Keratinocyte (primary cell): Measurements from ENCODE around the gene ATP6V1A. TPM values are rescaled to one million over a fixed set of nuclear protein-coding genes. Genes with fewer than 3 reads are reported as not detected.

Source experiments
- DNase-seq: peaks from one replicate; pipeline ENCODE4 v3.0.0-alpha.2; 2011; ENCODE audit warnings: low read depth, missing footprints, low spot score
- FAIRE-seq: peaks from 2 replicates; lab custom pipeline; 2011; peaks lifted over from hg19 to GRCh38; lab: Jason Lieb, UNC
- H2AFZ ChIP-seq: 2 replicates; pipeline ENCODE4 v1.6.0; 2012; ENCODE audit warnings: low read length, control low read depth, inconsistent platforms; ENCODE audit not compliant: control insufficient read depth
- H3K27ac ChIP-seq: 2 replicates; pipeline ENCODE4 v1.5.1; 2011; ENCODE audit warnings: low read length; ENCODE audit not compliant: control insufficient read depth, insufficient read depth
- H3K27me3 ChIP-seq: 3 replicates; pipeline ENCODE4 v1.6.0; 2011; ENCODE audit warnings: low read length; ENCODE audit not compliant: control insufficient read depth, insufficient read depth; ENCODE audit errors: extremely low read depth
- H3K36me3 ChIP-seq, 2 experiments: 2 replicates in 1 of 2; 3 replicates in 1 of 2; pipeline ENCODE4 v1.5.1; 2011; ENCODE audit warnings: low read length in 2 of 2, mild to moderate bottlenecking in 1 of 2; ENCODE audit not compliant: control insufficient read depth in 2 of 2, insufficient read depth in 2 of 2; ENCODE audit errors: extremely low read depth in 1 of 2
- H3K4me1 ChIP-seq: 3 replicates; pipeline ENCODE4 v1.5.1; 2011; ENCODE audit warnings: low read length; ENCODE audit not compliant: control insufficient read depth, insufficient read depth; ENCODE audit errors: extremely low read depth
- H3K4me2 ChIP-seq: 3 replicates; pipeline ENCODE4 v1.6.0; 2011; ENCODE audit warnings: low read depth, low read length; ENCODE audit not compliant: control insufficient read depth, insufficient read depth; ENCODE audit errors: extremely low read depth
- H3K4me3 ChIP-seq, 3 experiments: fragments of 200-600 bp in 1 of 3; sonication (generic) in 1 of 3; 2 replicates in 2 of 3; 3 replicates in 1 of 3; pipeline ENCODE4 v1.5.1; 2011 to 2016; ENCODE audit warnings: low read length in 3 of 3, mild to moderate bottlenecking in 3 of 3, control low read depth in 2 of 3, inconsistent platforms in 1 of 3, low read depth in 1 of 3, mixed read lengths in 1 of 3, mixed run types in 1 of 3, moderate library complexity in 1 of 3; ENCODE audit not compliant: control insufficient read depth in 2 of 3, insufficient read depth in 2 of 3; ENCODE audit errors: extremely low read depth in 1 of 3
- H3K79me2 ChIP-seq: 2 replicates; pipeline ENCODE4 v1.6.0; 2012; ENCODE audit warnings: low read length; ENCODE audit not compliant: control insufficient read depth, insufficient read depth
- H3K9ac ChIP-seq: 3 replicates; pipeline ENCODE4 v1.6.0; 2011; ENCODE audit warnings: low read length; ENCODE audit not compliant: control insufficient read depth, insufficient read depth; ENCODE audit errors: extremely low read depth
- H3K9me1 ChIP-seq: 3 replicates; pipeline ENCODE4 v1.6.0; 2011; ENCODE audit warnings: low read length; ENCODE audit not compliant: control insufficient read depth, insufficient read depth; ENCODE audit errors: extremely low read depth
- H3K9me3 ChIP-seq: 2 replicates; pipeline ENCODE4 v1.5.1; 2012; ENCODE audit warnings: low read depth, low read length; ENCODE audit not compliant: control insufficient read depth
- H4K20me1 ChIP-seq: 3 replicates; pipeline ENCODE4 v1.6.0; 2011; ENCODE audit warnings: low read length; ENCODE audit not compliant: control insufficient read depth, insufficient read depth; ENCODE audit errors: extremely low read depth
- CTCF ChIP-seq, 3 experiments: IDR thresholded peaks in 1 of 3; conservative IDR thresholded peaks in 1 of 3; optimal IDR thresholded peaks in 1 of 3; 2 replicates in 2 of 3; 3 replicates in 1 of 3; pipeline versions ENCODE3 to v1.5.1; 2011; ENCODE audit warnings: low read length in 3 of 3, mild to moderate bottlenecking in 3 of 3, moderate library complexity in 2 of 3, control low read depth in 1 of 3, inconsistent platforms in 1 of 3; ENCODE audit not compliant: insufficient read depth in 2 of 3; ENCODE audit errors: extremely low read depth in 1 of 3
- EZH2 ChIP-seq: IDR thresholded peaks from one replicate; pipeline ENCODE4 v1.6.1; 2012; ENCODE audit warnings: inconsistent platforms, mild to moderate bottlenecking, low read length, moderate library complexity
- dilution Hi-C: fragments of 300-500 bp; cut with MboI; formaldehyde crosslinking; loops from one replicate; pipeline ENCODE4 v1.7.0; 2020; ENCODE audit warnings: low sequenced_read_pairs; ENCODE audit not compliant: extremely low pct_ligation_motif_present
- polyA plus RNA-seq, 5 experiments: library from polyadenylated mRNA; depleted of rRNA in 3 of 5; stranded (reverse) in 3 of 5; stranded (forward) in 1 of 5; unstranded in 1 of 5; fragments of >200 nt; gene quantifications; 1 replicate in 1 of 5; 2 replicates in 3 of 5; 3 replicates in 1 of 5; pipeline versions ENCODE4 v1.2.1 to v1.2.3, GENCODE V29; 2011 to 2012; ENCODE audit warnings: missing spikeins in 2 of 5, low read depth in 1 of 5, low replicate concordance in 1 of 5

Gene ATP6V1A
- polyA plus RNA-seq, 1 donor (not counting 4 experiments of a cell fraction or from before 2014, with no cell fraction given): 35.8 TPM

DNA sequence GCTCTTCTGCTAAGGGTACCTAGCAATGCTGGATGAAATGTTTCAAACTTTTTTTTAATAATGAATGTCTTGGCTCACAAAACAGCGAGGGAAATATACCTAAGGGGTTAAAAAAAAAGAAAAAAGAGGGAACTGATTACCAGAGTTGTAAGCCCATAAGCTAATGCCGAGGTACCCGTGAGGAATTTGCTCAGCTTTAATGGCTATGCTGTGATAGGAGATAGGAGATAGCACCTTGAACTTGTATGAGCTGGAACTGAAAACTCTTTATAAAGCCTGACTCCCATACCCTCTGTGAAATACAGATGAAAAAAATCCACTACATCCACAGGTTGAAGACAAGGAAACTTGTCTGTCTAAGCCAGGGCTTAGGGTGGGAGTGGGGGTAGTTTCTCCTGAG is 105.7 kb downstream of the ATP6V1A start:
- FAIRE-seq (no peak), DNase-seq (no peak)
- Histone ChIP-seq H3K36me3 (no peaks in the 10 kb centered on the region), H3K4me1 (peaks cover 7% of the 10 kb centered on the region), H3K4me3 (no peak overlapping the region), H2AFZ (no peak overlapping the region), H3K27me3 (no peaks in the 10 kb centered on the region), H3K27ac (no peak overlapping the region), H3K9me3 (no peaks in the 10 kb centered on the region), H3K79me2 (no peaks in the 10 kb centered on the region), H3K9me1 (no peaks in the 10 kb centered on the region), H4K20me1 (no peaks in the 10 kb centered on the region), H3K4me2 (no peak overlapping the region), H3K9ac (no peak overlapping the region)
- dilution Hi-C loops: no loop called here
- TF ChIP-seq CTCF (optimal IDR thresholded peaks at IDR 0.05 in 1 of 3, IDR thresholded peaks at IDR 0.05 in 1 of 3, conservative IDR thresholded peaks at IDR 0.05 in 1 of 3; ENCODE audit: extremely low read depth in 1 of 3, insufficient read depth in 2 of 3, low read length in 3 of 3): no peak
- TF ChIP-seq EZH2: no peak

Other genes starting within 250 kb of the ATP6V1A start
- 3.3 to 5.2 TPM (median 4.8 TPM) in 3 replicates for gene SPICE1, start 231.9 kb upstream of the ATP6V1A start, polyA plus RNA-seq
- 0.08 to 0.12 TPM (median 0.09 TPM) in 3 replicates for gene SIDT1, start 214.5 kb upstream of the ATP6V1A start, polyA plus RNA-seq
- gene USF3, start 50.4 kb upstream of the ATP6V1A start, polyA plus RNA-seq: 8.2 to 10.6 TPM (median 8.8 TPM) in 3 replicates
- 64.3 to 128 TPM (median 125 TPM) in 3 replicates for gene NAA50, start 786 bp upstream of the ATP6V1A start, polyA plus RNA-seq
- 0.95 to 2.7 TPM (median 2.0 TPM) in 3 replicates for gene GRAMD1C, start 91.8 kb downstream of the ATP6V1A start, polyA plus RNA-seq
- gene ZDHHC23, start 201.0 kb downstream of the ATP6V1A start, polyA plus RNA-seq: 1.4 to 2.3 TPM (median 1.4 TPM) in 3 replicates